GM18508 (cell line): ENCODE measurements around the gene ARGFX.
"Not testable (repeated sequence)": the region's sequence is repeated elsewhere in the genome, so short reads cannot be mapped to it uniquely, and the experiment has no call there.

Experiments
- ATAC-seq: cut with Tn5 transposase; IDR thresholded peaks from one replicate; pipeline ENCODE4 v1.9.1; 2021; ENCODE audit warnings: moderate number of reproducible peaks; ENCODE audit not compliant: insufficient read depth, unreplicated experiment

The ARGFX gene

GRCh38 chr3:121567649-121568048, at the start of gene ARGFX:
Gene ARGFX, plus strand, starts transcription at chr3:121567949. Its CDS starts 2,765 bp downstream, at chr3:121570714.
- no peak for ATAC-seq

DNA sequence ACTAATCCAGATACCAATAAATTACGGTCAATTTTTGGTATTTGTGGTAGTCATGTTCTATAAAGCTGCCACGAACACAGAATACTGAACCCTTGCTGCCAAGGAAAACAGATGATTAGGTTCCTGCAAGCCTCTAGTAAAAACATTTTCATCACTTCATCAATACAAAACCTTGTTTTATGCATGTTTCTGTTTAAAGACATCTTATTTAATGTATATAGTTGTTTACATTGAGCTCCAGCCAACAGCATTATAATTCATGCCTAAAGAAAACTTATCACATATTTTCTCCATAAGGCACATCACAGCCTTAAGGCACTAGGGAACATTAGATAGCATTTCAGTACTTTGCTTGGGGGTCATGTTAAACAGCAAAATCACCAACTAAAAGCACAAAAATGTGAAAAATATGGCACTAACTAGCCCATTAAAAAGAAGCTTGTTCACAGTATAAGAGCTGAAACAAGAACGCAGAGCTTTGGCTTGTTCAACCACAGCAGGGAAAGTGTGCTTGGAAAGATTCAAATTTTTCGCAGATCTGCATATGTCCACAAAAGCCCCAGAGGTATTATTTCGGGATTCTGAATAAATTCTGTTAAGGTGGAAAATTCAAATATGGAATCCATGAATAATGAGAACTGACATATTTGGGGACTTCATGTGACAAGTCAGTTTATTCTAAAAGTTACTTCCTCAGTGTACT, 49.6 kb upstream of the ARGFX start:
- ATAC-seq = no peak

- ATAC-seq = no peak
Measured at GRCh38 chr3:121520510-121520909, 47.2 kb upstream of the ARGFX start.

GRCh38 chr3:121529308-121529707, 38.4 kb upstream of the ARGFX start:
- no peak for ATAC-seq

DNA sequence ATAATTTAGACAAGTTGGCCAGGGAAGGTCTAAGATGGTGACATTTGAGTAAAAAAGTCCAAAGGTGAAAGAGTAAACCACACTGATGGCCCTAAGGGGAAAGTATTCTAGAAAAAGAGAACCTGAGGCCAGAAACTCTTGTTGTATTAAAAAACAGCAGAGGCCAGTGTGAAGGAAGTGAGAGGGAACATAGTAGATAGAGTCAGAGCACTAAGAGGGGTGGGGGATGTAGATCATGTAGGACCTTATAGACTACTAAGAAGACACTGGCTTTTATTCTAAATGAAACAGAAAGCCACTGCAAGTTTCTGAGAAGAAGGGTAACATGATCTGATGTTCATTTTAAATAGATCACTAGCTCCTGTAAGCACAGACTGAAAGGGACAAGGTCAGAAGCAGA, 36.5 kb upstream of the ARGFX start:
- ATAC-seq = no peak

GRCh38 chr3:121542924-121543323, 24.8 kb upstream of the ARGFX start:
- no peak for ATAC-seq

DNA sequence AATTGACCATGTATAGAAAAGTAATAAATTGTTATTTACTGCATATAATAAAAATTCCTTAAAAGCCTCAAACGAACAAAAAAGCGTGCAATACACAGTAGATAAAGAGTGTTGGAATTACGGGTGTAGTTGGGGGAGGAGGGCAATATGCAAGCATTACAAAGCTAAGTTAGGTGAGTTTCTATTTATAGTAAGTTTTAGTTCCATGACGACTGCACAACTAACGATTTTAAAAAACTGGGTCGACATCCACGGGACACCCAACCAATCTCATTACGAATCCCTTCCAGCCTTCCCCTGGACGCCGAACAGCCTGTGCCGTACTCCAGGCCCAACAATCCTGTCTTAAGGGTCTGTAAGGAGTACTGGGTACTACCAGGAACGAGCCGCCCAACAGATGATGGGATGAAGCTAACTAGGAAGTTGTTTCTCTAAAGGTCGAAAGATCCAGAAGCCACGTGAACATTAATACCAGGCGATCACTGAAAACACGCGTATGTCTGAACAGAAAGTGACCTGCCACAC, 22.6 kb upstream of the ARGFX start:
- no peak for ATAC-seq

GRCh38 chr3:121545574-121546455, 21.9 kb upstream of the ARGFX start, which contains the start of gene POLQ:
Gene POLQ, minus strand, starts transcription at chr3:121545988. Its CDS starts 111 bp downstream, at chr3:121545877.
- ATAC-seq = peak; percentile 47

DNA sequence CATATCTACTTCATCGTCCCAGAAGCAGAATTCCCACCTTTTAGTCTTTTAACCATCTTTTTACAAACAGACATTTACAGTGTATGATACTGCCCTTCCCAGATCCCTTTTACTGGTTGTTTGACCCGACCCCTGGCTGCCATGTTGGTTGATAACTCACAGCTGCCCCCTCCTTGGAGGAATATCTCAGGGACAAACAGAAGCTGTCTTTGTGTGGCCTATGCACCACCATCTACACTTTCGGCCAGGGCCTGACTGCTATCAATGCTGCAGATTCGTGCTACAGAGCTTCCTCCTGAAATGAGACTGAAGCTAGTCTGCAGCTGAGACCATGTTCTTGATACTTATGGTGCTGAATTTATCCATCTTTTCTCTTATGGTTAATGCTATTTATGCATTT, 15.4 kb upstream of the ARGFX start:
- no peak for ATAC-seq

GRCh38 chr3:121552797-121553196, 15.0 kb upstream of the ARGFX start:
- no peak for ATAC-seq

DNA sequence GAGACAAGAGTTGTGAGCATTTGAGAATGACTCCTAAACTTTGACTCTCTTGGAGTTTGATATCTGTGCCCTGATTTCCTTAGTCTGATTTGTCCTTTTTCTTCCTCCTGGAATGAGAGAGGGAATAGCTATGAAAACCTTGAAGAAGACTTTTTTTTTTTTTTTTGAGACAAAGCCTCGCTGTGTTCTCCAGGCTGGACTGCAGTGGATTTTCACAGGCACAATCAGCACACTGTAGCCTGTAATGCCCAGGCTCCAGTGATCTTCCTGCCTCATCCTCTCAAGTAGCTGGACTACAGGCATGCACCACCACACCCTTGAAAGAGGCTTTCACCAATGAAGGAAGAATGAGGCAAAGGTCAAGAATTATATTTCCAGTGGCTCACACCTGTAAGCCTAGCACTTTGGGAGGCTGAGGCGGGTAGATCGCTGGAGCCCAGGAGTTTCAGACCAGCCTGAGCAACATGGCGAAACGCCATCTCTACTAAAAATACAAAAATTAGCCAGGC, 10.3 kb upstream of the ARGFX start:
- no peak for ATAC-seq

GRCh38 chr3:121562148-121562547, 5.6 kb upstream of the ARGFX start:
- no peak for ATAC-seq

- no peak for ATAC-seq
Measured at GRCh38 chr3:121566773-121567172, 976 bp upstream of the ARGFX start.

GRCh38 chr3:121574449-121574848, 6.7 kb downstream of the ARGFX start:
- ATAC-seq = no peak

DNA sequence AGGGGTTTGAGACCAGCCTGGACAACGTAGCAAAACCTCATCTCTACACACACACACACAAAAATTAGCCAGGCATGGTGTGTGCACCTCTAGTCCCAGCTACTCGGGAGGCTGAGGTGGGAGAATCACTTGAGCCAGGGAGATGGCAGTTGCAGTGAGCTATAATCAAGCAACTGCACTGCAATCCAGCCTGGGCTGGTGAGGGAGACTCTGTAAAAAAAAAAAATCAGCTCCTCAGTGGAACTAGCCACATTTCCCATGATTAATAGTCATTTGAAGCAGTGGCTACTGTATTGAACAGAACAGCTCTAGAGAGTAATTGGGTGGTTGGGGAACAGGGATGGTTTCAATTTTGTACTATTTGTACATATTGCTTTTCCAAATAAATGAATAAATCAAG, 13.9 kb downstream of the ARGFX start:
- ATAC-seq = no peak

DNA sequence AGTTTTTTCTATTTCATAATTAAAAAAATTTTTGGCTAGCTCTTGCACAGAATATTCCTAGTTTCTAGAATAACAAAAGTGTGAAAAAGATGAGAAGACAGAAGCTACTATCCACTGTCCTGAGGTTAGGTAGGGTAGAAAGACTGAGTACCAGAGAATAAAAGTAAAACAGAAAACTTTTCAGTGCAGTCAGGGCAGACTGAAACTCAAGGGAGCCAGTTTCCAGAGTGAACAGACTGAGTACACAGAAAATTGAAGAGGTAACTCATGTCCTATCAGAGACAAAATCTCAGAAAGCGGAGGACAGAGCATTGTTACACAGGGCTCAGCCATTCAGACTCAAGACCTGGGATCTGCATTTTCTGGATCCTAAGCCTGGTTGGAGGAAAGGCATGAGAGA, 16.7 kb downstream of the ARGFX start:
- ATAC-seq = no peak

DNA sequence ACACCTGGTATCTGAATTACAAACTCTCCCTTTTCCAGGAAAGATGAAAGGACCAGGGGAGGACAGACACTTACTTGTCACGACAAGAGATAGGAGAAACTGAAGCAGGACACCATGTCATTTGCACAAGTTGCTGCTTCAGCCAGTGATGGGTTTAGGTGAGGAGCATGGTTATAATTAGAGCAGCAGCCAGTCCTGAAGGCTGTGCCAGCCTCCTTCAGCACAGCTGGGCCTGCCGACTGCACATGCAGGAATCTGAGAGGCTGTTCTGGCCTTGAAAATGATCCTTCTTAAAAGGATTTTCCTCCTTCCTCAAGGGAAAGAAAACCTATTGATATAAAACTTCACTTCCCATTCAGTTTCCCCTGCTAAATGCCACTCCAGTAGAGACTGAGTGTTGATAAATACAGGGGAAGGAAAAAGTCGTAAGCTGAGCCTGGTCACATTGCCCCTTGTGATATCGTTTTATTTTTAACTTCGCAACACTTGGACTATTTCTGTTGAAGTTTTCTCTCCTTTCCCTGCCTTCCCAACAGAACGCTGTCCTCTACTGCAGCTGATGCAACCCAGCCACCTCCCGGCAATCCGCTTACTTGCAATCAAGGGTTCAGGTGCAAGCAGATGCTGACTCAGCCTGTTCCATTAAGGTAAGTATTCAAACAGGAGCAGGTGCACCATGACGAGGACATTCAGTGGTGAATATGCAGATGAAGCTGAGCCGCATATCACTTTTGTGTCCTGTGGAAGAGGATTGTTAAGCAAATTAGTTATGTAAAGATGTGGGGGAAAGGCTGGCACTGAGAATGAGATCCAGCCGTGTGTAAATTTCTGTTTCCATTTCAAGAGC, 25.3 kb downstream of the ARGFX start, which contains the start of gene FBXO40:
FBXO40 (plus strand) TSS at position 524 of the 847 bp plus-strand sequence. CDS start 27,197 bp downstream, outside the sequence.
- no peak for ATAC-seq

GRCh38 chr3:121593806-121594205, 26.1 kb downstream of the ARGFX start:
- not testable (repeated sequence) for ATAC-seq

DNA sequence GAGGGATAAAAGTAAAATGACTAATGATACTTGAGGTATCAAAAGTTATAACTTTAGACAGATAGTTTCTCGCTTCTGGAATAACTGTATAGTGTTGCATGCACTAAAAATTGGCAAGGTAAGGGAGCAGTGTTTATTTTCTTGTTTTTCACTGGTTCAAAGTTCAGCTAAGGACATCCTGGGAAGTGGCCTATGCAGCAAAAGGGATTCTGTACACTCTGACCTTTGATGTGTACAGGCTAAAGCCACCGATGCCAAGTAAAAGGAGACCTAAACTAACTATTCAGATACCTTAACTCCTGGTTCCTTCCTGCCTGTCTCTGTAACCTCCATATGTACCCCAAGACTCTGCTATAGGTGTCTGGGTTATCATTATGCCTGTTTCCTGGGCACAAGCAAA, 27.1 kb downstream of the ARGFX start:
- no peak for ATAC-seq
